SJCRH30 (cell line): ENCODE data around the gene GRIK4. TPM values are rescaled to one million over a fixed set of nuclear protein-coding genes. Genes with fewer than 3 reads are reported as not detected.

Experiments
- DNase-seq, 2 experiments: peaks; one replicate each; pipeline ENCODE4 v3.0.0-alpha.2; 2015 to 2020
- H3K27ac ChIP-seq: fragments of 250-450 bp; sonication (Bioruptor Pico); 2 replicates; pipeline ENCODE4 v1.5.1; 2020; ENCODE audit warnings: mild to moderate bottlenecking, moderate library complexity
- H3K27me3 ChIP-seq: fragments of 250-450 bp; sonication (Bioruptor Pico); 2 replicates; pipeline ENCODE4 v1.5.1; 2020; ENCODE audit warnings: mild to moderate bottlenecking, moderate library complexity
- H3K36me3 ChIP-seq: fragments of 250-450 bp; sonication (Bioruptor Pico); 2 replicates; pipeline ENCODE4 v1.5.1; 2020; ENCODE audit warnings: mild to moderate bottlenecking, moderate library complexity
- H3K4me1 ChIP-seq: fragments of 250-450 bp; sonication (Bioruptor Pico); 2 replicates; pipeline ENCODE4 v1.5.1; 2020; ENCODE audit warnings: mild to moderate bottlenecking, moderate library complexity
- H3K4me3 ChIP-seq: fragments of 250-450 bp; sonication (Bioruptor Pico); 2 replicates; pipeline ENCODE4 v1.5.1; 2020; ENCODE audit warnings: mild to moderate bottlenecking, moderate library complexity
- H3K9me3 ChIP-seq: fragments of 250-450 bp; sonication (Bioruptor Pico); replicated peaks from 2 replicates; pipeline ENCODE4 v1.5.1; 2020; ENCODE audit warnings: mild to moderate bottlenecking, moderate library complexity
- total RNA-seq: library from RNA; depleted of rRNA; stranded (reverse); fragments of >200 nt; shearing (Covaris generic); gene quantifications from 2 replicates; pipeline ENCODE4 v1.2.3, GENCODE V29; 2014

The GRIK4 gene
- total RNA-seq, 1 experiment from 2014 or later = not detected

DNA sequence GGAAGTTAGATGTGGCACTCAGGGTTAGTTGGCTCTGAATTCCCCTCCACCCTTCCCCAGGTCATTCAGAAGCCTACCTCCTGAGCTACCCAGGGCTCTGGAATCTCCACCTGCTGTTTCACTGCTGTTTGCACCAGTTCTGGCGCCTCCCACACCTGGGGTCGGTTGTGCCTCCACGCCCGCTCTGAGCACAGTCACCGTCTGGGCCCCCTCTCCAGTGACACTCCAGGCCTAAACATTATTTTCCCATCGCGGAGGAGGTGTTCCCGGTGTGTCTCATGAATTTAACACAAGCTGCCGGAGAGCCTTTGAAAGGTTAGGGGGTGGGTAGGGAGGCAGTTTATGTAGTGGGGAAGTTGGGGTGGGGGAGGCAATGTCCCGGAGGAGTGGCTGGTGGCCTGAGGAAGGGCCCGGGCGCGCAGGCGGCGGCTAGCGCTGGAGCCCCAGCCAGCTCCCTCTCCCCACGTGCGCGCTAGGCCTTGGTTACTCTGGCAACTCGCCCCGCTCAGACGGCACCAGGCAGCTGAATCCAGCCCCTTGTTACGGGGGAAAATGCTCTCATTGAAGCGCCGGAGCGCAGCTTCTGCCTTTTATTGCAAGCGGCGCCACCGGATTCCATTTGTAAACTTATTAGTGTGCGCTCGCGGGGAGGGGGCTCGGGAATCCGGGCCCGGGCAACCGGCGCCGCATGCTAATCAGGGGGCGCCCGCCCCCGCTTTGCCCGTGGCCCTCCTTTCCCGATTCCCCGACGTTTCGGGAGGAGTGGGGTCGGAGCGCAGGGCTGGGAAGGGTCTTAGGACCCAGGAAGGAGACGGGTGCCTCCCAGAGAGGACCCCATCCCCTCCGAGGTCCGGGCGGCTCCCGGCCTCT, 52.4 kb downstream of the GRIK4 start:
- Histone ChIP-seq H3K4me3 (no peak overlapping the region), H3K4me1 (no peaks in the 10 kb centered on the region), H3K27me3 (no peaks in the 10 kb centered on the region), H3K27ac (no peak overlapping the region), H3K9me3 (no peaks in the 10 kb centered on the region), H3K36me3 (no peaks in the 10 kb centered on the region)
- no peak for DNase-seq

DNA sequence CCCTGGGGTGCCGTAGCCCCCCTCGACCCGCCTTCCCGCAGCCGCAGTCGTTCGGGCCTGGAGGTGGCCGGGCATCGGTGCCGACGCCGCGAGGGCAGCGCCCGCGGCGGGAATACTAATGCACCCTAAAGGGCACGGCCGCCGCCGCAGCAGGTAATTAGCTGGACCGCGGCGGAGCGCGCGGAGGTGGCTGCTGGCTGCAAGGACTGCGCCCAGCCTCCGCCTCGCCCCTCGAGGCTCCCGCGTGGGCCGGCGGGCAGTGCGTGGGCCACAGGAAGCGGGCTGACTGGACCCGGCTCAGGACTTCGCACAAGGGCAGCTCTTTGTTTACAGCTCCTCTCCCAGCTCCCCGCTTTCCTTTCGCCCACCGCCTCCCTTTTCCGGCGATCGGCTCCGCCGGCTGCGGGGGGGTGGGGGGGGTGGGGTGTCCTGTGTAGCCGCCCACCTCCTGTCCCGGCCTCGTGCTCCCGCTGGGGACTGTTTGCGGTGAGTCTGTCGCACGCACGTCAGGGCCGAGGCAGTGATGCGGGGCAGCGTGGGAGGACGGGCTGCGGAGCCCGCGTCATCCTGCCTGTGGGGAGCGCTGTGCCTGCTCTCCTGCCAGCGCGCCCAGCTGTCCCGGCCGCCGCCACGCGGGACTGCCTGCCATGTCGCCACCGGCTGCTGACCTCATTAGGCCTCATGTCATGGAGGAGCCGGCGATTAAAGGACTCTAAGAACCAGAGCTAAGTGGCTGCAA, 53.2 kb downstream of the GRIK4 start:
- H3K27ac ChIP-seq = no peak overlapping the region

DNA sequence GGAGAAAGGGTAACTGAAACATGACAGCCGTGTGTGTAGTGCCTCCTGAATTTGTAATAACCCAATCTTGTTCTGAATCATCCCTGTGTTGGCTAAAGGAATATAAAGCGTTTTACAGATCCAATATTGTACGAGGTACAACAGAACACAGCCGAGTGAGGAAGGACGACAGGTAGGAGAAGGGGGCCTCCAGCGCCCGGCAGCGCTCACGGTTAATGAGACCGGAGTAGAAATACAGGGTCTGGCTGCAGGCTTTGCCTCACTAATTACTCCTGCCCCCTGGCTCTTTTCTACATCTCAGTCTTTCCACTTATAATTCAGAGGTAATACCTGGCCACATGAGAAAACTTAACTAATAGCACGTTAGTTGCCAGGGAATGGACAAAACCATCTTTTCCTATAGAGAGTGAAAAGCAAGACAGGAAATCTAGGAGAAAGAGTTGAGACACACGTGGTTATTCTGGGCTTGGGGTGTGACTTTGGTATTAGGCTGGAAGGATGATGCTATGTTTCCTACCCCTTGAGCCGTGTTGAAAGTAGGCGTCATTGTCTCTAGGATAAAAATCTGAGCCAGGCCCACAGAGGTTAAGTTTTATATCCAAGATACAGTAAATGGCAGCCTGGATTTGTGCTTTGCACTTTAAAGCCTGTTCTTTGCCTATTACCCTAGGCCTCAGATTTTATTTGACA, 54.1 kb downstream of the GRIK4 start:
- DNase-seq = no peak
- H3K4me3 ChIP-seq = no peak overlapping the region
- no peaks in the 10 kb centered on the region for H3K36me3 ChIP-seq
- H3K27ac ChIP-seq = no peak overlapping the region
- no peaks in the 10 kb centered on the region for H3K9me3 ChIP-seq
- H3K4me1 ChIP-seq = no peaks in the 10 kb centered on the region
- no peaks in the 10 kb centered on the region for H3K27me3 ChIP-seq

More for the DNA sequence above, 53.2 kb downstream of the GRIK4 start:
- Histone ChIP-seq H3K4me1 (no peaks in the 10 kb centered on the region), H3K27me3 (no peaks in the 10 kb centered on the region), H3K4me3 (no peak overlapping the region), H3K9me3 (no peaks in the 10 kb centered on the region), H3K36me3 (no peaks in the 10 kb centered on the region)
- no peak for DNase-seq

DNA sequence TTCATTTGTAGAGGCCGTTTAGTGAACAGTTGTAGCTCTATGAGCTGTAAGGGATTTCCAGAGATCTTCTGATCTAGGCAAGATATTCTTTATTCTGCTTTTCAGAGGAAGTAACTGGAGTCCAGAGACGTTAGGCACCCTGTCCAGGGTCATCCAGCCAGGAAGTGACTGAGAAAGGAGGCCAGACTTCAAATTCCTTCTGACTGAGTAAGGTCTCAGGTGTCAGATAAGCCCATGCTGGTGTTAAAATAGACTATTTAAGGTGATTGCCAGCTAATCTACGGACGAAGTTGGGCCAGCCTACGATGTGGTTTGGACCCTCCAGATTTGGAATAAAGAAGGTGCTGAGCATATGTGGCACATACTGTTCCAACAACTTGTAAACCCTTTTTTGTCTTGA, 54.6 kb downstream of the GRIK4 start:
- Histone ChIP-seq H3K4me3 (no peak overlapping the region), H3K27me3 (no peaks in the 10 kb centered on the region), H3K27ac (no peak overlapping the region), H3K4me1 (no peaks in the 10 kb centered on the region), H3K36me3 (no peaks in the 10 kb centered on the region), H3K9me3 (no peaks in the 10 kb centered on the region)
- no peak for DNase-seq

DNA sequence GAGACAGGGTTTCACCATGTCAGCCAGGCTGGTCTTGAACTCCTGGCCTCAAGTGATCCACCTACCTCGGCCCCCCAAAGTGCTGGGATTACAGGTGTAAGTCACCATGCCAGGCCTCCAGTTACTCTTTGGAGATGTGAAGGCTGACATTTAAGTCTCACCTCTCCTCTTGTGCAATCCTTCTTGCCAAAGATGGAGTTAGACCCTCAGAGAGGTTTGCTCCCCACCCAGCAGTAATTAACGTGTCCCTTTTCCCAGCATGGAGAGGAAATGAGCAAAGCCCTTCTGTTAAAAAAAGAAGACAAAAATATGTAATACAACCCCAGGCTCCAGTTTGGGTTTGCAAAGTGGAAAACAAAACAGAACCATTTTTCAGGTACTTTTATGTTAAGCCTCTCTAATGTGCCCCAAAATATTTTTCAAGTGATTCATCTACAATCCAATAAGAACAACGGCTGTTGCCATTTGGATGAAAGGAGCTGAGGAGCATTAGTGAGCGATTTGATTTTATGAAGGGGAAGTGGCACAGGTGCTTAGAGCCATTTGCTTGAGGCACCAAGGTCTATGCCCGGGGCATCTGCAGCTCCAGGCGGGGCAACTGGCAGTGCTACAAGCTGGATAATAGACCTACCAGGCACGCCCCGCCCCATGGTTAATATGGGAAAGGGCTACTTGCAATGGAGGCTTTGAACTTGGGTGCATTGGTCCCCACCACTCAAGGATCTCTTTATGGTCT, 57.2 kb downstream of the GRIK4 start:
- DNase-seq = no peak
- H3K9me3 ChIP-seq = no peaks in the 10 kb centered on the region

DNA sequence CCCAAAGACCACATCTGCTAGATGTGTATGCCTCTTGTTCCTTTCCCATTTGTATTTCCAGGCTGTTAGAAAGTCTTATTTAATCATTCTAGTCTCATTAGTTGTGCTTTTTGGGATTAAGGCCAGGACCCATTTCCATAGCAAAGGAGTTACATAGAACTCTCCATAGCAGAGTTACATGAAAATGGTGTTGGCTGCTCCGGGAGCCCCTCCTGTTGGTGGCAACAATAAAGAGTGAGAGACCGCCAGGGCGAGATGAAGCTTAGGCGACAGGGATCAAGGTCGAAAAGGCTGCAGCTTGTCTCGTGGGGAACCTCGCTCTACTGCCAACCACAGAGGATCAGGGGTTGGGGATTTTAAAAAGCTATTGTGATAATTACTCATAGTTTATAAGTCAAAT, 58.3 kb downstream of the GRIK4 start:
- no peaks in the 10 kb centered on the region for H3K36me3 ChIP-seq
- H3K27ac ChIP-seq = no peak overlapping the region
- no peak for DNase-seq
- H3K4me1 ChIP-seq = no peaks in the 10 kb centered on the region
- H3K9me3 ChIP-seq = no peaks in the 10 kb centered on the region
- H3K27me3 ChIP-seq = no peaks in the 10 kb centered on the region
- H3K4me3 ChIP-seq = no peak overlapping the region

More for the DNA sequence above, 57.2 kb downstream of the GRIK4 start:
- Histone ChIP-seq H3K36me3 (no peaks in the 10 kb centered on the region), H3K4me1 (no peaks in the 10 kb centered on the region), H3K27me3 (no peaks in the 10 kb centered on the region), H3K27ac (no peak overlapping the region), H3K4me3 (no peak overlapping the region)

DNA sequence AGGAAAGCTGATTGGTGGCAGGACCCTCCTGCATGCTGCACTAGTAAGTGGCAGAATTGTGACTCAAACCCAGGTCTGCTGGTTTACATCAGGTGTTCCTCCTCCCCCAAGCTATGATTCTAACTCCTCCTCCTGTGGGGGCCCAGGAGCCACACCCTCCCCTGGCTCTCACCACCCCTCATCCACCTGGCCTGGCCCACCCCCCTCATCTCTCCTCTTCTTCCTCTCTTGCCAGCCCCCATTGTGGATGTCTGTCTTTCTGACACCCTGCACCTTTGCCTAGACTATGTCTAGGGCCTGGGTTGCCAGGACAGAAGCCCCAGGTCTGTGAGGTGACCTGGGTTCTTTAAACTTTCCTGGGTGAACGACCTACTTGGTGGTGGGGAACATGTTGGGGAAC, 59.9 kb downstream of the GRIK4 start:
- Histone ChIP-seq H3K27me3 (no peaks in the 10 kb centered on the region), H3K27ac (no peak overlapping the region), H3K36me3 (no peaks in the 10 kb centered on the region), H3K4me3 (no peak overlapping the region), H3K4me1 (no peaks in the 10 kb centered on the region), H3K9me3 (no peaks in the 10 kb centered on the region)
- no peak for DNase-seq

DNA sequence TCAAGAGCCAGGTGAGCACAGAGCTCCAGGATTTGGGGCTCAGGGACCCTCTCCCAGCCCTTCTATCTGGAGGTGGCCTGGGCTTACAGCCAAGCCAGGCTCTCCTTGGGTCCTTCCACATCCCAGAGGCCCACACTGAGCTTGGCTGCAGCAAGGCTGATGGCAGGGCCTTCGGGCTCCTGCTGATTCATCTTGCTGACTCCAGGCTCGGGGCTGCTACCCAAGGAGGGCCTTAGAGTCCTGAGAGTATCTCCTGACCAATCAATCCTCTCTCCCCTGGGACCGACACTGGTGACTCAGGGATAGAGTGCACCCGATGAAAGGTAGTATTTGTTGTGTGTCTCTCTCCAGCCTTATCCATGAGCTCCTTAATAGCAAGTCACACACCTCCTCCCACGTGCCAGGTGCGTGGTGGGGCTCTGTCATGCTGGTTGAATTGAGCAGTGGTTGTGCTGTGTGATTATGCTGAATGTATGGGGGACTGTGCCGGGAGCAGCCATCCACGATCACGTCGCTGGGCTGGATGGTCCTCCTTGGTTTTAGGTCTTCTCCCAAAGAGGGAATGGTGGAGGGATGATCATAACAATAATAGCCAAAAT, 62.3 kb downstream of the GRIK4 start:
- Histone ChIP-seq H3K9me3 (no peaks in the 10 kb centered on the region), H3K27me3 (no peaks in the 10 kb centered on the region), H3K4me3 (no peak overlapping the region), H3K27ac (no peak overlapping the region), H3K4me1 (no peaks in the 10 kb centered on the region), H3K36me3 (no peaks in the 10 kb centered on the region)
- no peak for DNase-seq

DNA sequence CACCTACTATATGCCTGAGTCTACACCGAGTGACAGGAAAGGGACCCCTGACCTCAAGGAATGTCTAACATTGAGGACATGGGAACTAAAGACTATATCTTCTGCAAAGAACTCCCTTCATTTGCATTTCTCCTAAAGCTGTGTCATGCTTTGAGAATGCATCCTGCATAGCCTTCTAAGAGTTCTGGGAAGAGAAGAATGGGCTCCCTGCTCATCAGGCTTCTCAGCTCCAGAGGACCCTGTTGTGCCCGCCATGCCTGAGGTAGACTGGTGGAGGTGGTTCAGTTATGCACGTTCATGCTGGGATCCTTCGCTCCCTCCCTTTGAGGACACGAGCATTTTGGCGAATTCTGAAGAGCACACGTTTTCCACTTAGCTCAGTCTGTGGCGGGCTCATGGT, 63.3 kb downstream of the GRIK4 start:
- DNase-seq = no peak
- no peaks in the 10 kb centered on the region for H3K9me3 ChIP-seq
- no peak overlapping the region for H3K4me3 ChIP-seq
- H3K27me3 ChIP-seq = no peaks in the 10 kb centered on the region
- no peak overlapping the region for H3K27ac ChIP-seq
- no peaks in the 10 kb centered on the region for H3K4me1 ChIP-seq
- no peaks in the 10 kb centered on the region for H3K36me3 ChIP-seq

DNA sequence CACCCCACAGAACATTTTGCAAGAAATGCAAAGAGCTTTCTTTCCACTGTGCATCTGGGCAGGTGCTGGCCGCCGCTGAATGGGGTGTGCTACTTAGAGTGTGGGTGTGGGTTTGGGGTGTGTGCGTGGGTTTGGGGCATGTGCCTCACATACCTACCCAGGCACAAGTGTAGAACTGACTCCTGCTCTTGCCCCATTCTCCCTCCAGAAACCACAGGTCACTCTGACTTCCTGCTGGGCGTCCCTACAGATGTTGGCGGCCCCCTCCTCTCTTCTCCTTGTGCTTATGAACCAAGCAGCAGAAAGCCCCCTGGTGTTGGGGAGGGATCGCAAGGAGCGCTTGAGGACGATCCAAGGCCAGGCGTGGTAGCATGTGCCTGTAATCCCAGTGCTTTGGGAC, 63.9 kb downstream of the GRIK4 start:
- H3K4me1 ChIP-seq = no peaks in the 10 kb centered on the region
- no peak overlapping the region for H3K27ac ChIP-seq
- H3K4me3 ChIP-seq = no peak overlapping the region
- no peaks in the 10 kb centered on the region for H3K9me3 ChIP-seq
- no peaks in the 10 kb centered on the region for H3K36me3 ChIP-seq
- no peak for DNase-seq
- no peaks in the 10 kb centered on the region for H3K27me3 ChIP-seq

DNA sequence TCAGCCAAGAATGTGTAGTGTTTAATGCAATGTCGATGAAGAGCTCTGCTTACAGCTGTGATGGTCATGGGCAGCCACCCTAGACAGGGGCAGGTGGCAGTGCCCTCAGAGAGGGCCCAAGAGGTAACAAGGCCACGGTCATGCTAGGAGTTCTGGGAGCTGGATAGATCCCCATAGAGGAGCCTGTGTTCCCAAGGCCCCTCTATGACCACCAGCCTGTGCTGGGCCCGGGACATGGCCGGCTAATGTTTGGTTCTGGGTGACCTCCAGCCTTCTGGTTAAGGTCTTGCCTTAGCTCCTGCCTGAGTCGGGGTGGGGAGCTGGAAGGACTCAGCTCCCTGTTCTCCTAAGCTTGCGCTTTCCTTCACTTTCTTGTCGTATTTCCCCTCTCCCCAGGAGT, 65.1 kb downstream of the GRIK4 start:
- Histone ChIP-seq H3K27me3 (no peaks in the 10 kb centered on the region), H3K9me3 (no peaks in the 10 kb centered on the region), H3K36me3 (no peaks in the 10 kb centered on the region), H3K4me3 (no peak overlapping the region), H3K4me1 (no peaks in the 10 kb centered on the region), H3K27ac (no peak overlapping the region)
- DNase-seq = no peak

DNA sequence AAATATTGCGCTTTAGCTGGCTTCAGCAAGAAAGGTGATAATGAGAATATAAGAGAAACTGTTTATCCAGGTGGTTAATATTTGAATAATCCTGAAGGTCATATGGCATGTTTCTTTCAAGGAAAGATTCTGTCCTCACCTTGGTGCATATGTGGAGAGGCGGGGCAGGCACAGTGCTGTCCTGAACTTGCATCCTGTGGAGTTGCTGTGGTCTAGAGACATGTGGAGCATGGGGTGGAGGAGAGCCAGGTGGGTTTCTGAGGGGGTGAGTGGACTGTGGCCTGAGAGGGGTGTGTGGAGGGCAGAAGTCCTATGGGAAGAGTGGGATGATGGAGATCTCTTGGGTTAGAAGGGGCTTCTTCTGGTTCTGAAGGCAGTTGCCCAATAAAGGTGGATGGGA, 65.5 kb downstream of the GRIK4 start:
- Histone ChIP-seq H3K9me3 (no peaks in the 10 kb centered on the region), H3K4me3 (no peak overlapping the region), H3K36me3 (no peaks in the 10 kb centered on the region), H3K4me1 (no peaks in the 10 kb centered on the region), H3K27ac (no peak overlapping the region), H3K27me3 (no peaks in the 10 kb centered on the region)
- no peak for DNase-seq

DNA sequence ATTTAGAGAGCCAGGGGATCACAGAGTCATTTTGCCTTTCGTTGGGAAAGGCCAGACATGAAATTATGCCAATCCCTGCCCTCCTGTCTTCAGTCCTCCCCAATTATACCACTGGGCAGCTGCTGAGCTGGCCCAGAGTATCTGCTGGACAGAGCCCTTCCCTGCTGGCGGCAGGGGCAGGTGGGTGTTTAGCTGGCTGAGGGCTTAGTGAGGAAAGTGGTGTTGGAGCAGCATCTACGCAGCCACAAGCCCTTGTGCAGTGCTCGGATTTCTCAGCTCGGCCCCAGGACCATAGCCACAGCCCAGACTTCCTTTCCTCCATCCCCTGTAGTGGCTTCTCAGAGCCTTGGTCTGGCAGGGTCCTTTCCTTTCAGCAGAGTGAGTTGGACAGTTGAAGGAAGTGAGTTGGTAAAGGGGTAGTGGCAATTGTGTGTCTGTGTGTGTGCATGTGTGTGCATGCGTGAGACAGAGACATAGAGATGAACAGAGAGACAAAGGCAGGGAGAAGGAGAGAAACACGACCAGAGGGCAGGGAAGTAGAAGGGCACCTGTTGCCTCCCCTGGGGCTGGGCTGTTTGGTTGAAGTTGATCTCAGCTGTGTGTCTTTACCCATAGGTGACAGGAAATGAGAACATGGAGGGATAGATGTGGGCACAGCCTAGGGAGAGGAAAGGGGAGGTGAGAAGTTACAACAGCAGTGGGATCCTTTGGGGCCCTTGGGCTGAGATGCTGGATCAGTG, 66.2 kb downstream of the GRIK4 start:
- no peak overlapping the region for H3K4me3 ChIP-seq
- H3K36me3 ChIP-seq = no peaks in the 10 kb centered on the region
- no peaks in the 10 kb centered on the region for H3K9me3 ChIP-seq
- no peak overlapping the region for H3K27ac ChIP-seq
- no peak for DNase-seq
- no peaks in the 10 kb centered on the region for H3K4me1 ChIP-seq
- H3K27me3 ChIP-seq = no peaks in the 10 kb centered on the region
